CD1c-positive myeloid dendritic cell (primary cell): Measurements from ENCODE around the gene FCGR1A.
"Not testable (repeated sequence)": the region's sequence is repeated elsewhere in the genome, so short reads cannot be mapped to it uniquely, and the experiment has no call there.

Experiments
- DNase-seq: peaks from one replicate; pipeline ENCODE4 v3.0.0-alpha.2; 2016; ENCODE audit errors: extremely low spot score

Gene FCGR1A

GRCh38 chr1:149777084-149777483 is 5.4 kb upstream of the FCGR1A start:
- not testable (repeated sequence) for DNase-seq

GRCh38 chr1:149778313-149778712 is 4.2 kb upstream of the FCGR1A start:
- not testable (repeated sequence) for DNase-seq

GRCh38 chr1:149781413-149781984 is 995 bp upstream of the FCGR1A start:
- not testable (repeated sequence) for DNase-seq

- not testable (repeated sequence) for DNase-seq
Observed at GRCh38 chr1:149783289-149783688, 795 bp downstream of the FCGR1A start.

- not testable (repeated sequence) for DNase-seq
Observed at GRCh38 chr1:149783868-149784267, 1.4 kb downstream of the FCGR1A start.

GRCh38 chr1:149787688-149788451 is 5.4 kb downstream of the FCGR1A start:
- DNase-seq = not testable (repeated sequence)

GRCh38 chr1:149792502-149792901 is 10.0 kb downstream of the FCGR1A start:
- DNase-seq = peak; percentile 63

- peak; percentile 91 for DNase-seq
Observed at GRCh38 chr1:149792912-149793515, 10.5 kb downstream of the FCGR1A start.

- DNase-seq = not testable (repeated sequence)
Observed at GRCh38 chr1:149793885-149794284, 11.4 kb downstream of the FCGR1A start.

- not testable (repeated sequence) for DNase-seq
Observed at GRCh38 chr1:149801628-149802027, 19.1 kb downstream of the FCGR1A start.

- not testable (repeated sequence) for DNase-seq
Observed at GRCh38 chr1:149804417-149805080, 22.1 kb downstream of the FCGR1A start.

- not testable (repeated sequence) for DNase-seq
Observed at GRCh38 chr1:149810697-149811405, 28.4 kb downstream of the FCGR1A start.

- peak; percentile 19 for DNase-seq
Observed at GRCh38 chr1:149811514-149811889, 29.0 kb downstream of the FCGR1A start.

GRCh38 chr1:149811890-149812829 is 29.7 kb downstream of the FCGR1A start:
- DNase-seq = peak; percentile 96

- peak; percentile 74 for DNase-seq
Observed at GRCh38 chr1:149812893-149813801, 30.7 kb downstream of the FCGR1A start.

- DNase-seq = not testable (repeated sequence)
Observed at GRCh38 chr1:149820387-149820786, 37.9 kb downstream of the FCGR1A start.

GRCh38 chr1:149826555-149826954 is 44.1 kb downstream of the FCGR1A start:
- not testable (repeated sequence) for DNase-seq

- not testable (repeated sequence) for DNase-seq
Observed at GRCh38 chr1:149831764-149832315, 49.3 kb downstream of the FCGR1A start.
